Cardiac ventricle fibroblast (primary cell): Measurements from ENCODE around the gene OR52L1. TPM values are rescaled to one million over a fixed set of nuclear protein-coding genes. Genes with fewer than 3 reads are reported as not detected.

Source experiments
- total RNA-seq: library from RNA; depleted of rRNA; stranded (reverse); fragments of >200 nt; gene quantifications from 2 replicates; pipeline ENCODE4 v1.2.3, GENCODE V29; 2015

Gene OR52L1
- total RNA-seq: not detected in 2 replicates

GRCh38 chr11:5986885-5987284 is at the start of gene OR52L1:
Gene OR52L1, minus strand, starts transcription at chr11:5986985. Its CDS starts 55 bp downstream, at chr11:5986930.

GRCh38 chr11:6030708-6031405 is 44.1 kb upstream of the OR52L1 start, which contains the start of gene OR56A1:
Gene OR56A1, minus strand, starts transcription at chr11:6030758. Its CDS starts 3,066 bp downstream, at chr11:6027692.

DNA sequence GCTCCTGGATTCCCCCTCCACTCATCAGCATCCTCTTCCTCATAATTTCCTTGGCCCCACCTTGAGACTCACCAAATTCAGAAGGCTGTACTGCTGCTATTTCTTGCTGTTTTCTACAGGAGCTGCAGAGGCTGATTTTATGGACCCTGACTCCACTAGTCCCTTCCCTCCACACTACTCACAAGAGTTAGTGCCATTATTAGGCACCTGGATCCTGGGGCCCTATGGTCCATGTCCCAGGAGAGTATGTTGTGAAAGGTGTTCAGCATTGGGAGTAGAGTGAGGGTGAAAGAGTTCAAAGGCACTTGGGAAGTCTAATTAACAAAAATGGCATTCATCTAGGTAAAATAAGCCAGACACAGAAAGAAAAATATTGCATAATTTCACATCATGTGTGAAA is 20.1 kb upstream of the OR52L1 start, which contains the start of gene OR56A4:
Gene OR56A4 (minus strand): TSS at position 101 of the 400 bp plus-strand sequence. CDS start 3,954 bp downstream, outside the sequence.

GRCh38 chr11:5968394-5968793 is 18.4 kb downstream of the OR52L1 start, which contains the start of gene OR56A5:
Gene OR56A5, minus strand, starts transcription at chr11:5968494. Its CDS starts 0 bp downstream, at chr11:5968494.

DNA sequence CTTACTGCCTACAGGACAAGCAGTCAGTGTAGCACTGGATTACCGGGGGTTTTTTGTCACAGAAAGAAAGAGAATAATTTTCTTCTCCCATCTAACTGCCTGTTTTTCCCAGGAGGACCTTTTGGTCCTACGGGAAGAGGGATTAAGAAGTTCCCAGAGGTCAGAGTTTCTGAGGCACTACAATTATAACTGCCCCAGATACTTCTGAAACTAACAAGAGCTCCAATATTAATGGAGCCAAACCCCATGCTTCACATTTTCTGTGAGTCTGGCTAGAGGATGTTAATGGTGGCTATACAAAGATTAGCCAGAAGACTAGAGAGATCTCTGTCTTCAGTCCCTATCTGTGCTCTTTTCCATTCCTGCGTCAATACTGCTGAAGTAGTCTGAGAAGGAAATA is 44.8 kb downstream of the OR52L1 start, which contains the start of gene OR56A3:
Gene OR56A3 (plus strand): TSS at position 301 of the 400 bp plus-strand sequence. CDS start 5,096 bp downstream, outside the sequence.

Other genes with a start within 250 kb of the OR52L1 start
- not detected in 2 replicates for gene OR52N4, start 232.7 kb downstream of the OR52L1 start, total RNA-seq
- gene OR52N5, start 203.6 kb downstream of the OR52L1 start, total RNA-seq: not detected in 2 replicates
- gene OR52N1, start 195.7 kb downstream of the OR52L1 start, total RNA-seq: not detected in 2 replicates
- not detected in 2 replicates for gene OR52N2, start 178.1 kb downstream of the OR52L1 start, total RNA-seq
- not detected in 2 replicates for gene OR52E6, start 145.1 kb downstream of the OR52L1 start, total RNA-seq
- not detected in 2 replicates for gene OR52E8, start 129.3 kb downstream of the OR52L1 start, total RNA-seq
- gene OR52E4, start 106.4 kb downstream of the OR52L1 start, total RNA-seq: not detected in 2 replicates
- gene OR52E5, start 93.8 kb downstream of the OR52L1 start, total RNA-seq: not detected in 2 replicates
- gene OR56A3, start 44.7 kb downstream of the OR52L1 start, total RNA-seq: not detected in 2 replicates
- not detected in 2 replicates for gene OR56A5, start 18.5 kb downstream of the OR52L1 start, total RNA-seq
- gene OR56A4, start 20.0 kb upstream of the OR52L1 start, total RNA-seq: not detected in 2 replicates
- not detected in 2 replicates for gene OR56A1, start 43.8 kb upstream of the OR52L1 start, total RNA-seq
- gene OR56B4, start 120.7 kb upstream of the OR52L1 start, total RNA-seq: not detected in 2 replicates
- not detected in 2 replicates for gene OR52B2, start 183.3 kb upstream of the OR52L1 start, total RNA-seq
- gene OR52W1, start 212.2 kb upstream of the OR52L1 start, total RNA-seq: not detected in 2 replicates
- gene C11orf42, start 218.6 kb upstream of the OR52L1 start, total RNA-seq: not detected in 2 replicates
- 19.8 and 25.7 TPM in 2 replicates for gene FHIP1B, start 247.7 kb upstream of the OR52L1 start, total RNA-seq